ENCODE data around the gene ZBED5. TPM values are rescaled to one million over a fixed set of nuclear protein-coding genes. Genes with fewer than 3 reads are reported as not detected.
A peak's percentile ranks its signal among the peaks of the same experiment; 100 is the strongest.

ZBED5 gene
- total RNA-seq (2021) (40.2 and 43.5 TPM in 2 replicates), Bru-seq, nascent RNA (percentile 97 among the genes with signal in this experiment), BruChase-seq, experiment 1, labeled RNA remaining after a 2-hour chase (percentile 99 among the genes with signal in this experiment), BruChase-seq, experiment 2, labeled RNA remaining after a 6-hour chase (percentile 72 among the genes with signal in this experiment)
- long read RNA-seq, transcript ZBED5-201 (3 exons, 2,512 nt): major isoform, 9 of 20 reads
- long read RNA-seq, partial matches to known transcripts: 1 of 20 reads
- long read RNA-seq, other reads (novel, unspliced or antisense): 7 of 20 reads

DNA sequence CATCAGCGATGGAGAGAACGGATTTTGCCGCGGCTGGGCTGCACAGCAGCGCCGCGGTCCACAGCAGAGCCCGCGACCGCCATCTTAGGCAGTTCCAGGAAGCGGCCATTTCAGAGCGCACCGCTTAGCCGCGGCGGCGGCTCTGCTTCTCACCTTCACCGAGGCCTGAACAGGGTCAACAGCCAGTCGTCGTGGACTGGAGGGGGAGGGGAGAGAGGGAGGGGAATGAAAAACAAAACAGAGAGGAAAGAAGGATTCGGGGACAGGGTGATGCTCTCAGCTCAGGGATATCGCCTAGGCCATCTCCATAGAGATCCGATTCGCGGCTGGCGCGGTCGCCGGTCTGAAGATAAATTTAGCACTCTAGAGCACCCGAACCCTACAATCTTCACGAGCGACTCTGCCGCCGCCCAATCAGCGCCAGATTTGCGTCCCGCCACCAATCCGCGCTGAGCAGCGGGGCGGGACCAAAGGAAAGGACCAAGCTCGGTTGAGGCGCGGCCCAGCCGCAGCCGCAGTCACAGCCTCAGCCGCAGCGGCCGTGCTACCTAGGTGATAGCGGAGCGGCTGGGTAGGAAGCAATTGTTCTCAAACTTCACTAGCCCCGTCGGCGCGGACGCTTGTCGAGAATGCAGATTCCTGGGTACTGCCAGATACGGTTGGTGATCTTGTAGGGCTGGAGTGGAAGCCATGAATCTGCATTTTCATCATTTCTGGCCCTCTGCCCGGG is at the start of gene ZBED5:
Gene ZBED5, minus strand, starts transcription at position 345 of the 730 bp plus-strand sequence. CDS start 3,108 bp downstream, outside the sequence.
- intact Hi-C loops (cut with micrococcal nuclease; ENCODE audit: unreplicated experiment): loop anchor here (5.0 kb wide), 2 partner anchors 51 to 74 kb away; partner anchors contain the start of gene EIF4G2

DNA sequence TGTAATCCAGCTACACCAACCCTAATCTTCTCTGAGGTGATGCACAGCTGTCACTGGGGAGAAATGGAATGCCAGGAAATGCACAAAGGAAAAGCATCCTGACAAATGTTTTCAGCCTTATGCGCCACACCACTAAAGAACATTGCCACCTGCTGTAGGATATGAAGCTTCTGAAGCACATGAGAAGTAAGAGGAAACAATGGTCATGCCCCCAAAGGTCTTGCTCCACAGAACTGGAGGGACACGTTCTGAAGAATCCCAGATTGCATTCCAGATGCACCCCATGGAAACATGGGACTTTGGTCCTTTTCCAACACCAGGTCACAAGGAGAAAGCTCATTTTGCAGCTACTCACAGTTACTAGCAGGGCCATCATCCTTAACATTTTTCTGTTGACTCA is 48.7 kb upstream of the ZBED5 start:
- H3K4me1 ChIP-seq (ENCODE audit: insufficient read depth, low read length, poor library complexity, severe bottlenecking): peaks cover 10% of the 10 kb centered on the region
- no peaks in the 10 kb centered on the region for H3K27me3 ChIP-seq (replicated peaks; ENCODE audit: insufficient read depth, low read depth, low read length, poor library complexity)
- ChIA-PET POLR2A (ENCODE audit: low non-redundant PET) (interaction anchor here (0.7 kb wide), 1 partner anchor 114 kb away, joined by 3 read pairs; no protein-coding TSS in a partner anchor), CTCF (no interaction called here)
- H3K4me3 ChIP-seq (ENCODE audit: low read depth, low read length, poor library complexity, severe bottlenecking): no peak overlapping the region
- H3K36me3 ChIP-seq (ENCODE audit: insufficient read depth, low read length, poor library complexity, severe bottlenecking): no peaks in the 10 kb centered on the region
- H3K9me3 ChIP-seq (ENCODE audit: low read depth, low read length, poor library complexity, severe bottlenecking): no peaks in the 10 kb centered on the region
- peak; percentile 40 for DNase-seq (ENCODE audit: low spot score)
- TF ChIP-seq EZH2 (IDR thresholded peaks at IDR 0.05; ENCODE audit: borderline replicate concordance, low read depth, low read length, poor library complexity, severe bottlenecking) (no peak), CTCF (conservative IDR thresholded peaks at IDR 0.05; ENCODE audit: low read depth, low read length) (peak; percentile 31)
- H3K27ac ChIP-seq (ENCODE audit: low read depth, low read length, poor library complexity, severe bottlenecking): no peak overlapping the region
- intact Hi-C loops (cut with micrococcal nuclease; ENCODE audit: unreplicated experiment): no loop called here
- BruUV-seq (replicated peaks): no TSS peak

More for the DNA sequence above, at the start of gene ZBED5:
- peaks cover 30% of the 10 kb centered on the region for H3K36me3 ChIP-seq (ENCODE audit: insufficient read depth, low read length, poor library complexity, severe bottlenecking)
- no peaks in the 10 kb centered on the region for H3K27me3 ChIP-seq (replicated peaks; ENCODE audit: insufficient read depth, low read depth, low read length, poor library complexity)
- CTCF ChIA-PET: no interaction called here
- peak within 1 kb of the TSS; percentile 83 for H3K4me3 ChIP-seq (ENCODE audit: low read depth, low read length, poor library complexity, severe bottlenecking)
- H3K27ac ChIP-seq (ENCODE audit: low read depth, low read length, poor library complexity, severe bottlenecking): peak within 1 kb of the TSS; percentile 92
- POLR2A ChIA-PET (ENCODE audit: low non-redundant PET): interaction anchor here (0.6 to 1.0 kb wide), 3 partner anchors 49 to 831 kb away, joined by 3 to 8 read pairs (median 4); partner anchors contain the start of gene EIF4G2
- no TSS peak for BruUV-seq (replicated peaks)
- TF ChIP-seq CTCF (conservative IDR thresholded peaks at IDR 0.05; ENCODE audit: low read depth, low read length): no peak
- TF ChIP-seq EZH2 (IDR thresholded peaks at IDR 0.05; ENCODE audit: borderline replicate concordance, low read depth, low read length, poor library complexity, severe bottlenecking): no peak
- peak; percentile 98 for DNase-seq (ENCODE audit: low spot score)
- H3K9me3 ChIP-seq (ENCODE audit: low read depth, low read length, poor library complexity, severe bottlenecking): no peaks in the 10 kb centered on the region
- peaks cover 10% of the 10 kb centered on the region for H3K4me1 ChIP-seq (ENCODE audit: insufficient read depth, low read length, poor library complexity, severe bottlenecking)

DNA sequence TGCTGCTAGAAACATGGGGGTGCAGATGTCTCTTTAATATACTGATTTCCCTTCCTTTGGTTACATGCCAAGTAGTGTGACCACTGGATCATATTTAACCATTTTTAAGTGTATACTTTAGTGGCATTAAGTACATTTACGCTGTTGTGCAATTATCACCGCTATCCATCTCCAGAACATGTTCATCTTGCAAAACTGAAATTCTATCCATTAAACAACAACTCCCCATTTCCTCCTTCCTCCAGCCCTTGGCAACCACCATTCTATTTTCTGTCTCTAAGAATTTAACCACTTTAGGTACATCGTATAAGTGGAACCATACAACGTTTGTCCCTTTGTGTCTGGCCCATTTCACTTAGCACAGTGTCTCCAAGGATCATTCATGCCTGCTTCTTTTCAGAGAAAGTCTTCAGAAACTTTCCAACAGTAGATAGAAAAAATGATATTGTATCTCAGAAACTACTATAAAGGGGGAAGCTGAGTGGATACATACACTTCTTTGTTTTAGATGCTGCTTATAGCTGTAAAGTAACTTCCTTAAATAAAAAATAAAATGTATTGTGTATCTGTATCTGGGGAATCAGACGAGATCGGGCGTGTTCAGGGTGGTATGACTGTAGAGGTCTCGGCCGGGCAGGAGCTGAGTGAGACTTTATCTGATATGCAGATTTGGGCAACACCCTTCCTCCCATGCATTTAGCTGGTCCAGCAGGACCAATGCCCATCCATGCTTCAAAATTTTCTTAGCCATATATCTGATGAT is 44.6 kb upstream of the ZBED5 start:
- no TSS peak for BruUV-seq (replicated peaks)
- Histone ChIP-seq H3K36me3 (ENCODE audit: insufficient read depth, low read length, poor library complexity, severe bottlenecking) (no peaks in the 10 kb centered on the region), H3K4me3 (ENCODE audit: low read depth, low read length, poor library complexity, severe bottlenecking) (no peak overlapping the region), H3K9me3 (ENCODE audit: low read depth, low read length, poor library complexity, severe bottlenecking) (no peaks in the 10 kb centered on the region), H3K27ac (ENCODE audit: low read depth, low read length, poor library complexity, severe bottlenecking) (no peak overlapping the region), H3K4me1 (ENCODE audit: insufficient read depth, low read length, poor library complexity, severe bottlenecking) (peaks cover 22% of the 10 kb centered on the region), H3K27me3 (replicated peaks; ENCODE audit: insufficient read depth, low read depth, low read length, poor library complexity) (no peaks in the 10 kb centered on the region)
- CTCF ChIA-PET: no interaction called here
- intact Hi-C loops (cut with micrococcal nuclease; ENCODE audit: unreplicated experiment): no loop called here
- TF ChIP-seq EZH2 (IDR thresholded peaks at IDR 0.05; ENCODE audit: borderline replicate concordance, low read depth, low read length, poor library complexity, severe bottlenecking): no peak
- no peak for TF ChIP-seq CTCF (conservative IDR thresholded peaks at IDR 0.05; ENCODE audit: low read depth, low read length)
- DNase-seq (ENCODE audit: low spot score): no peak
- POLR2A ChIA-PET (ENCODE audit: low non-redundant PET): no interaction called here

All from A673 (cell line).